Measurements from ENCODE around the gene SOX14. TPM values are rescaled to one million over a fixed set of nuclear protein-coding genes. Genes with fewer than 3 reads are reported as not detected.

SOX14 gene
- total RNA-seq, 1 donor from 2014 or later, result not detected

DNA sequence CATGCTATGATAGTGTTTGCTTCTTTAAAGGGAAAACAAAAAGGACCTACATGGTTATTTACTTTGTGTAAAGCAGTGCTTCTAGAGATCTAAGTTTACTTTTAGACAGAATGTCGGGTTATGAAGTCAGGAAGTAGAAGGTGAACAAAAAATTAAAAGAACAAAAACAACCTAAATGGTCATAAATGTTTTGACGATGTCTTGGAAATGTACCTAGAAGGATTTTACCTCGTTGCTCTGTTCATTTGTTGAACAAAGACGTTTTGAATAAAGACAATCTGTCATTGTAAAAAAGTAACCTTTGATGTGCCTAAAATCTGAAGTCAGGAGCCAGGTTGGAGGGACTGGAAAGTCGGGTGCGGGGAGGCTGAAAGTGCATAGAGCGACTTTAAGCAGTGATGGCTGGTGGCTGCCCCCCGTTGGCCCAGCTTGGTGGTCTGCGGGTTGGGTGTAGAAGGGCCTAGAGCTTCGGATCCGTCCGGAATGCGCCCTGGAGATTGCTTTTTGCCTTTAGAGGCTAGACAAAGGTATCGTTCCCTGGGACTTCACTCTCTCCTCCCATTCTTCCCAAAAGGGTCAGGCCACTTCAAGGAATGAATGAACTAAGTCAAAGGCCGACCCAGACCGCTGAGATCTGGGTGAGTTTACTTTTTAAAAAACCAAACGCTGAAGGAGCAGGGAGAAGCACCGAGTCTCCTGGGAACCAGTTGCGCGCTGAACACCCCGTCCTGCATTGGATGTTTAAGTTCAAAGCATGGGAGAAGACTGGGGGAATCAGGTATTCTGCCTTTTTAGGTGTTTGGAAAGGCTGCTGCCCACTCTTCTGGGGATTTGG, 2.1 kb downstream of the SOX14 start:
- H3K9me3 ChIP-seq (ENCODE audit: low read depth), result no peaks in the 10 kb centered on the region
- H3K9ac ChIP-seq, result no peak overlapping the region
- H3K27me3 ChIP-seq, result peaks cover 100% of the 10 kb centered on the region
- peaks cover 51% of the 10 kb centered on the region for H3K4me1 Mint-ChIP-seq
- H3K4me2 ChIP-seq, result peak overlapping the region; percentile 78
- no peaks in the 10 kb centered on the region for H3K36me3 Mint-ChIP-seq
- H3K79me2 ChIP-seq (ENCODE audit: low read depth), result no peaks in the 10 kb centered on the region
- TF ChIP-seq, protein P1, sequence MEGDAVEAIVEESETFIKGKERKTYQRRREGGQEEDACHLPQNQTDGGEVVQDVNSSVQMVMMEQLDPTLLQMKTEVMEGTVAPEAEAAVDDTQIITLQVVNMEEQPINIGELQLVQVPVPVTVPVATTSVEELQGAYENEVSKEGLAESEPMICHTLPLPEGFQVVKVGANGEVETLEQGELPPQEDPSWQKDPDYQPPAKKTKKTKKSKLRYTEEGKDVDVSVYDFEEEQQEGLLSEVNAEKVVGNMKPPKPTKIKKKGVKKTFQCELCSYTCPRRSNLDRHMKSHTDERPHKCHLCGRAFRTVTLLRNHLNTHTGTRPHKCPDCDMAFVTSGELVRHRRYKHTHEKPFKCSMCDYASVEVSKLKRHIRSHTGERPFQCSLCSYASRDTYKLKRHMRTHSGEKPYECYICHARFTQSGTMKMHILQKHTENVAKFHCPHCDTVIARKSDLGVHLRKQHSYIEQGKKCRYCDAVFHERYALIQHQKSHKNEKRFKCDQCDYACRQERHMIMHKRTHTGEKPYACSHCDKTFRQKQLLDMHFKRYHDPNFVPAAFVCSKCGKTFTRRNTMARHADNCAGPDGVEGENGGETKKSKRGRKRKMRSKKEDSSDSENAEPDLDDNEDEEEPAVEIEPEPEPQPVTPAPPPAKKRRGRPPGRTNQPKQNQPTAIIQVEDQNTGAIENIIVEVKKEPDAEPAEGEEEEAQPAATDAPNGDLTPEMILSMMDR (IDR thresholded peaks at IDR 0.05), result no peak
- TF ChIP-seq EZH2phosphoT487 (IDR thresholded peaks at IDR 0.05) (peak; percentile 47), EZH2 (IDR thresholded peaks at IDR 0.05) (peak; percentile 71)
- peaks cover 99% of the 10 kb centered on the region for H4K20me1 ChIP-seq (ENCODE audit: low read depth)
- peaks cover 91% of the 10 kb centered on the region for H3K27me3 Mint-ChIP-seq (ENCODE audit: insufficient read depth, low read depth)
- peaks cover 83% of the 10 kb centered on the region for H3K4me1 ChIP-seq
- H3K27ac Mint-ChIP-seq, result no peak overlapping the region
- peaks cover 2% of the 10 kb centered on the region for H3K9me3 Mint-ChIP-seq
- no peaks in the 10 kb centered on the region for H3K36me3 ChIP-seq
- H3K4me3 ChIP-seq, result peak overlapping the region; percentile 40
- H2AFZ ChIP-seq (replicated peaks), result no peak overlapping the region
- H3F3A ChIP-seq (ENCODE audit: low read depth), result peaks cover 70% of the 10 kb centered on the region
- DNase-seq (ENCODE audit: low spot score), result peak; percentile 82
- H3K4me3 Mint-ChIP-seq, result no peak overlapping the region
- no peak overlapping the region for H3K27ac ChIP-seq

DNA sequence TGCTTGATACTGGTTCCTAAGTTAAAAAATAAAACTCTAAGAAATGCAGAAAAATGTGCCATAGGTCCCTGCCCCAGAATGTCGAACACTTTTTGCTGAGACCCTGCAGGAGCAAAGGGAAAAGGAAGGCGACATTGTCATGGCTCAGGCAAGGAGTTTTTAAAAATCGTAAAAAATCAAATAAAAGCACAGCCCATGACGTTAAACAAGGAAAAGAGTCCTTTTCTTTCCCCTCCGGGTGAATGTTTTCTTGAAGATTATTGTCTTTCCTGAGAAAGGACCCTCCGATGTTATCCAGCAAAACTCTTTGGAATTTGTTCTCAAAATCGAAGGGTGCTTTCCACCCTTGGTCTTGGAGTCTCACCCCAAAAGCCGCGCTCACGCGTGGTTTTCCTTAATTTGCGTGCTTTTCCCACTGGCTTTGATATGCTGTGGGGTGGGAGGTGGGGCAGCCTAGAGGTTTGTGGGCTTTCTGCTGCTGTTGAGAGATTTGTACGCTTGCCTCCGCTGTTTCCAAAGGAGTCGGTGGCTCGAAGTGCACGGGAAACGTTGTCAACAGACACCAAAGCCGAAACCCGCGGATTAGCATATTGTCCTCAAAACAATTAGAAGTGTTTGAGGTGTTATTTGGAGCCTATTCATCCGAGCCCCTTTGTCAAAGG, 2.9 kb downstream of the SOX14 start:
- H3K9ac ChIP-seq, result no peak overlapping the region
- H3K4me1 ChIP-seq, result peaks cover 83% of the 10 kb centered on the region
- TF ChIP-seq EZH2 (IDR thresholded peaks at IDR 0.05) (no peak), EZH2phosphoT487 (IDR thresholded peaks at IDR 0.05) (peak; percentile 16)
- Mint-ChIP-seq H3K4me3 (peak overlapping the region; percentile 63), H3K4me1 (peaks cover 56% of the 10 kb centered on the region), H3K36me3 (no peaks in the 10 kb centered on the region), H3K9me3 (peaks cover 2% of the 10 kb centered on the region), H3K27ac (no peak overlapping the region), H3K27me3 (ENCODE audit: insufficient read depth, low read depth) (peaks cover 91% of the 10 kb centered on the region)
- no peaks in the 10 kb centered on the region for H3K79me2 ChIP-seq (ENCODE audit: low read depth)
- DNase-seq (ENCODE audit: low spot score), result peak; percentile 87
- no peak overlapping the region for H2AFZ ChIP-seq (replicated peaks)
- H3K4me3 ChIP-seq, result peak overlapping the region; percentile 40
- H3F3A ChIP-seq (ENCODE audit: low read depth), result peaks cover 73% of the 10 kb centered on the region
- no peaks in the 10 kb centered on the region for H3K36me3 ChIP-seq
- H4K20me1 ChIP-seq (ENCODE audit: low read depth), result peaks cover 99% of the 10 kb centered on the region
- H3K27me3 ChIP-seq, result peaks cover 100% of the 10 kb centered on the region
- H3K4me2 ChIP-seq, result peak overlapping the region; percentile 78
- H3K27ac ChIP-seq, result no peak overlapping the region
- no peaks in the 10 kb centered on the region for H3K9me3 ChIP-seq (ENCODE audit: low read depth)

DNA sequence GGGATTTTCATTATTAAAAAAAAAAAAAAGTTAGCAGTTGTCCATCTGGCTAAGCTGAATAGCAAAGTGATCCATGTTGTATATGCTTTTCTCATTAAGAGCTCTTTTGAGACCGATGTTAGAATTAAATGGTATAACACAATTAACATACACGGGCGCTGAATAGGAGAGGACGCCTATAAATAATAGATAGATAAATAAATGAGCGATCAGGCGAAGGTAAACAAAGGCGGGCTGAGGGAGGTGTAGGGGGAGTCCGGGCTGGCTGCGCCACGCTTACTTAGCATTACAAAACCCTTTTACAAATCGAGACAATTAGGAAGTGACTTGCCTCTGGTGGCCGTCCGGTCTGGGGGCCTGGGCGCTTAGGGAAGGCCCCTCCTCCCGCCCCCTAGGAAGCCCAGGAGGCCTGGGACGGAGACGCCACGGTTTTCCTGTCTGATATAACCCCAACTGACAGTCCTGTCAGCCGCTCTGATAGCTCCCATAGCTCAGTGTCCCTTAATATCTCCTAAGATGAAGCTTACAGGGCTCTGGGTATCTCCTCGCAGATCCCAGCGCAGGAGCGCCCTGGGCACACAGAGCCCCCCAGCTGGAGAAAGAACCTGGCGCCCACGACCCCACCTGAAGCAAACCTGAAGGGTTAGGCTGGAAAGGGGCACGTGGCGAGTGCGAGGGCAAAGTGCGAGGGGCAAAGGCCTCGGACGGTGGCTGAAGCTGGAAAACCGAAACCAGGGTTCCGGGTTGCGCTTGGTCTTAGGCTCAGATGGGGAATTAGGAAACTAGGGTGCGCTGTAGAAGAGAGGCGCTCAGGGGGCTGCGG, 3.6 kb downstream of the SOX14 start:
- peaks cover 100% of the 10 kb centered on the region for H3K27me3 ChIP-seq
- DNase-seq (ENCODE audit: low spot score), result peak; percentile 93
- Mint-ChIP-seq H3K27me3 (ENCODE audit: insufficient read depth, low read depth) (peaks cover 89% of the 10 kb centered on the region), H3K36me3 (no peaks in the 10 kb centered on the region), H3K4me1 (peaks cover 57% of the 10 kb centered on the region), H3K4me3 (peak overlapping the region; percentile 63), H3K9me3 (peaks cover 2% of the 10 kb centered on the region), H3K27ac (no peak overlapping the region)
- H4K20me1 ChIP-seq (ENCODE audit: low read depth), result peaks cover 99% of the 10 kb centered on the region
- no peak for TF ChIP-seq EZH2 (IDR thresholded peaks at IDR 0.05)
- TF ChIP-seq, protein P1 (IDR thresholded peaks at IDR 0.05), result no peak
- no peak for TF ChIP-seq EZH2phosphoT487 (IDR thresholded peaks at IDR 0.05)
- no peak overlapping the region for H3K27ac ChIP-seq
- H3K4me2 ChIP-seq, result peak overlapping the region; percentile 78
- no peaks in the 10 kb centered on the region for H3K79me2 ChIP-seq (ENCODE audit: low read depth)
- no peak overlapping the region for H3K9ac ChIP-seq
- H3K4me1 ChIP-seq, result peaks cover 84% of the 10 kb centered on the region
- H3F3A ChIP-seq (ENCODE audit: low read depth), result peaks cover 68% of the 10 kb centered on the region
- H3K36me3 ChIP-seq, result no peaks in the 10 kb centered on the region
- no peaks in the 10 kb centered on the region for H3K9me3 ChIP-seq (ENCODE audit: low read depth)
- H3K4me3 ChIP-seq, result peak overlapping the region; percentile 40
- no peak overlapping the region for H2AFZ ChIP-seq (replicated peaks)

Measured in neural progenitor cell (in vitro differentiated cells).